ENCODE data around the gene EEF2K. TPM values are rescaled to one million over a fixed set of nuclear protein-coding genes. Genes with fewer than 3 reads are reported as not detected.

The EEF2K gene
- total RNA-seq, 2 experiments from 2014 or later = 23.0 to 24.1 TPM

GRCh38 chr16:22324787-22325597, 118.9 kb downstream of the EEF2K start:
- intact Hi-C loops (cut with micrococcal nuclease) = loop anchor here (10.0 kb wide), 2 partner anchors 1020 to 1170 kb away; partner anchors contain the start of genes DNAH3 and LDAF1
- ChIA-PET CTCF (no interaction called here), POLR2A (no interaction called here)
- Mint-ChIP-seq H3K4me1 (ENCODE audit: low read depth) (peaks cover 9% of the 10 kb centered on the region), H3K4me3 (no peak overlapping the region), H3K27me3 (no peaks in the 10 kb centered on the region), H3K9me3 (no peaks in the 10 kb centered on the region), H3K27ac (no peak overlapping the region), H3K36me3 (peaks cover 32% of the 10 kb centered on the region)
- no peak for DNase-seq

- Mint-ChIP-seq H3K9me3 (no peaks in the 10 kb centered on the region), H3K4me1 (ENCODE audit: low read depth) (peaks cover 8% of the 10 kb centered on the region), H3K27me3 (no peaks in the 10 kb centered on the region), H3K36me3 (peaks cover 34% of the 10 kb centered on the region), H3K4me3 (no peak overlapping the region), H3K27ac (no peak overlapping the region)
- intact Hi-C loops (cut with micrococcal nuclease) = loop anchor here (10.0 kb wide), 2 partner anchors 1021 to 1171 kb away; partner anchors contain the start of genes DNAH3 and LDAF1
- no peak for DNase-seq
- ChIA-PET POLR2A (no interaction called here), CTCF (no interaction called here)
Measured at GRCh38 chr16:22325598-22326368, 119.7 kb downstream of the EEF2K start.

- no peaks in the 10 kb centered on the region for H3K9me3 Mint-ChIP-seq
- POLR2A ChIA-PET = no interaction called here
Measured at GRCh38 chr16:22326369-22326652, 120.2 kb downstream of the EEF2K start.

GRCh38 chr16:22326771-22327445, 120.8 kb downstream of the EEF2K start:
- Mint-ChIP-seq H3K27ac (peak overlapping the region; percentile 38), H3K36me3 (peaks cover 36% of the 10 kb centered on the region), H3K27me3 (no peaks in the 10 kb centered on the region), H3K4me1 (ENCODE audit: low read depth) (peaks cover 1% of the 10 kb centered on the region), H3K9me3 (no peaks in the 10 kb centered on the region), H3K4me3 (no peak overlapping the region)
- POLR2A ChIA-PET = no interaction called here
- DNase-seq = no peak
- CTCF ChIA-PET = no interaction called here
- intact Hi-C loops (cut with micrococcal nuclease) = loop anchor here (10.0 kb wide), 2 partner anchors 1022 to 1172 kb away; partner anchors contain the start of genes DNAH3 and LDAF1

More at GRCh38 chr16:22326369-22326652, 120.2 kb downstream of the EEF2K start:
- peaks cover 2% of the 10 kb centered on the region for H3K4me1 Mint-ChIP-seq (ENCODE audit: low read depth)
- no peak for DNase-seq
- intact Hi-C loops (cut with micrococcal nuclease) = loop anchor here (10.0 kb wide), 2 partner anchors 1022 to 1172 kb away; partner anchors contain the start of genes DNAH3 and LDAF1
- peaks cover 31% of the 10 kb centered on the region for H3K36me3 Mint-ChIP-seq
- H3K27me3 Mint-ChIP-seq = no peaks in the 10 kb centered on the region
- CTCF ChIA-PET = no interaction called here
- no peak overlapping the region for H3K27ac Mint-ChIP-seq
- H3K4me3 Mint-ChIP-seq = no peak overlapping the region

- peaks cover 1% of the 10 kb centered on the region for H3K4me1 Mint-ChIP-seq (ENCODE audit: low read depth)
- ChIA-PET CTCF (no interaction called here), POLR2A (no interaction called here)
- no peaks in the 10 kb centered on the region for H3K27me3 Mint-ChIP-seq
- intact Hi-C loops (cut with micrococcal nuclease) = loop anchor here (10.0 kb wide), 2 partner anchors 1023 to 1173 kb away; partner anchors contain the start of genes DNAH3 and LDAF1
- no peak for DNase-seq
- H3K9me3 Mint-ChIP-seq = no peaks in the 10 kb centered on the region
- no peak overlapping the region for H3K27ac Mint-ChIP-seq
- H3K36me3 Mint-ChIP-seq = peaks cover 41% of the 10 kb centered on the region
- H3K4me3 Mint-ChIP-seq = no peak overlapping the region
Measured at GRCh38 chr16:22327446-22327775, 121.3 kb downstream of the EEF2K start.

- Mint-ChIP-seq H3K4me3 (no peak overlapping the region), H3K27me3 (no peaks in the 10 kb centered on the region), H3K4me1 (ENCODE audit: low read depth) (peaks cover 1% of the 10 kb centered on the region), H3K27ac (no peak overlapping the region), H3K9me3 (no peaks in the 10 kb centered on the region), H3K36me3 (peaks cover 43% of the 10 kb centered on the region)
- POLR2A ChIA-PET = no interaction called here
- intact Hi-C loops (cut with micrococcal nuclease) = loop anchor here (10.0 kb wide), 2 partner anchors 1023 to 1173 kb away; partner anchors contain the start of genes DNAH3 and LDAF1
- no peak for DNase-seq
- CTCF ChIA-PET = no interaction called here
Measured at GRCh38 chr16:22328081-22328725, 122.1 kb downstream of the EEF2K start.

GRCh38 chr16:22329199-22329695, 123.2 kb downstream of the EEF2K start:
- intact Hi-C loops (cut with micrococcal nuclease) = loop anchor here (10.0 kb wide), 2 partner anchors 1024 to 1174 kb away; partner anchors contain the start of genes DNAH3 and LDAF1
- ChIA-PET CTCF (interaction anchor here (0.6 to 1.1 kb wide), 2 partner anchors 8 to 304 kb away, joined by 3 to 5 read pairs; no protein-coding TSS in a partner anchor), POLR2A (no interaction called here)
- no peak overlapping the region for H3K27ac Mint-ChIP-seq
- H3K27me3 Mint-ChIP-seq = no peaks in the 10 kb centered on the region
- no peaks in the 10 kb centered on the region for H3K9me3 Mint-ChIP-seq
- no peak for DNase-seq
- H3K4me1 Mint-ChIP-seq (ENCODE audit: low read depth) = peaks cover 1% of the 10 kb centered on the region
- no peak overlapping the region for H3K4me3 Mint-ChIP-seq
- H3K36me3 Mint-ChIP-seq = peaks cover 53% of the 10 kb centered on the region

GRCh38 chr16:22330326-22330725, 124.2 kb downstream of the EEF2K start:
- Mint-ChIP-seq H3K9me3 (no peaks in the 10 kb centered on the region), H3K4me1 (ENCODE audit: low read depth) (peaks cover 1% of the 10 kb centered on the region), H3K27me3 (no peaks in the 10 kb centered on the region), H3K27ac (peak overlapping the region; percentile 63), H3K4me3 (no peak overlapping the region), H3K36me3 (peaks cover 57% of the 10 kb centered on the region)
- ChIA-PET CTCF (no interaction called here), POLR2A (no interaction called here)
- DNase-seq = no peak
- intact Hi-C loops (cut with micrococcal nuclease) = no loop called here

GRCh38 chr16:22333457-22333994, 127.4 kb downstream of the EEF2K start:
- Mint-ChIP-seq H3K4me1 (ENCODE audit: low read depth) (peaks cover 9% of the 10 kb centered on the region), H3K27me3 (no peaks in the 10 kb centered on the region), H3K36me3 (peaks cover 82% of the 10 kb centered on the region), H3K27ac (peak overlapping the region; percentile 28), H3K9me3 (peaks cover 22% of the 10 kb centered on the region), H3K4me3 (no peak overlapping the region)
- ChIA-PET POLR2A (no interaction called here), CTCF (interaction anchor here (1.9 kb wide), 1 partner anchor 15 kb away, joined by 8 read pairs; no protein-coding TSS in a partner anchor)
- DNase-seq = no peak
- intact Hi-C loops (cut with micrococcal nuclease) = no loop called here

GRCh38 chr16:22335668-22336246, 129.7 kb downstream of the EEF2K start:
- Mint-ChIP-seq H3K27me3 (no peaks in the 10 kb centered on the region), H3K36me3 (peaks cover 78% of the 10 kb centered on the region), H3K9me3 (peaks cover 32% of the 10 kb centered on the region), H3K4me3 (no peak overlapping the region), H3K27ac (no peak overlapping the region), H3K4me1 (ENCODE audit: low read depth) (peaks cover 8% of the 10 kb centered on the region)
- CTCF ChIA-PET = interaction anchor here (1.2 kb wide), 1 partner anchor 15 kb away, joined by 3 read pairs; no protein-coding TSS in a partner anchor
- POLR2A ChIA-PET = no interaction called here
- intact Hi-C loops (cut with micrococcal nuclease) = no loop called here
- DNase-seq = no peak

GRCh38 chr16:22336581-22336980, 130.5 kb downstream of the EEF2K start:
- no peak overlapping the region for H3K4me3 Mint-ChIP-seq
- intact Hi-C loops (cut with micrococcal nuclease) = no loop called here
- CTCF ChIA-PET = interaction anchor here (0.6 to 1.5 kb wide), 3 partner anchors 16 to 684 kb away, joined by 3 to 4 read pairs (median 4); partner anchors contain the start of gene IGSF6
- H3K4me1 Mint-ChIP-seq (ENCODE audit: low read depth) = peaks cover 8% of the 10 kb centered on the region
- DNase-seq = no peak
- POLR2A ChIA-PET = no interaction called here
- peaks cover 80% of the 10 kb centered on the region for H3K36me3 Mint-ChIP-seq
- no peaks in the 10 kb centered on the region for H3K27me3 Mint-ChIP-seq
- peaks cover 37% of the 10 kb centered on the region for H3K9me3 Mint-ChIP-seq
- no peak overlapping the region for H3K27ac Mint-ChIP-seq
